HEK293 (cell line): ENCODE data around the gene CKM.

Source experiments
- CTCF ChIA-PET: fragments of 350-600 bp; formaldehyde crosslinking; extraction: SDS; loops from one replicate; lab custom pipeline; 2021; ENCODE audit warnings: antibody characterized with exemption; lab: Yijun Ruan, JAX
- POLR2A ChIA-PET: fragments of 300-600 bp; formaldehyde crosslinking; extraction: SDS; loops from one replicate; lab custom pipeline; 2020; ENCODE audit warnings: antibody characterized with exemption, inconsistent platforms; lab: Yijun Ruan, JAX
- H3K27ac ChIP-seq: fragments of 200-500 bp; sonication (Bioruptor generic); 2 replicates; pipeline ENCODE4 v1.5.1; 2014; ENCODE audit warnings: low read depth, low read length, control low read depth, inconsistent platforms; ENCODE audit errors: extremely low read depth
- H3K36me3 ChIP-seq, 2 experiments: fragments of 200-500 bp in 1 of 2; sonication (Bioruptor generic) in 1 of 2; 1 replicate in 1 of 2; 2 replicates in 1 of 2; pipeline ENCODE4 v1.5.1; 2014 to 2017; ENCODE audit warnings: inconsistent platforms in 2 of 2, low read length in 2 of 2; ENCODE audit not compliant: control insufficient read depth in 2 of 2, insufficient read depth in 1 of 2
- H3K4me1 ChIP-seq: fragments of 200-500 bp; sonication (Bioruptor generic); 2 replicates; pipeline ENCODE4 v1.5.1; 2014; ENCODE audit warnings: mild to moderate bottlenecking, low read length, inconsistent platforms; ENCODE audit not compliant: control insufficient read depth, insufficient read depth
- H3K4me3 ChIP-seq: 2 replicates; pipeline ENCODE4 v1.5.1; 2011; ENCODE audit warnings: low read depth, mild to moderate bottlenecking, control low read depth, low read length, moderate library complexity
- H3K9me3 ChIP-seq: fragments of 200-500 bp; sonication (Bioruptor generic); 2 replicates; pipeline ENCODE4 v1.5.1; 2014; ENCODE audit warnings: low read depth, low read length, inconsistent platforms; ENCODE audit not compliant: control insufficient read depth, insufficient read depth
- KLF10 ChIP-seq: fragments of 450-650 bp; IDR thresholded peaks from 2 replicates; pipeline ENCODE4 v1.5.1; 2018; ENCODE audit warnings: missing biosample characterization, mild to moderate bottlenecking, missing genetic modification characterization
- KLF17 ChIP-seq: fragments of 450-650 bp; formaldehyde crosslinking; IDR thresholded peaks from 2 replicates; pipeline ENCODE4 v1.5.1; 2016; ENCODE audit warnings: missing biosample characterization, missing genetic modification characterization
- KLF8 ChIP-seq: fragments of 450-650 bp; formaldehyde crosslinking; IDR thresholded peaks from 2 replicates; pipeline ENCODE4 v1.5.1; 2016; ENCODE audit warnings: missing biosample characterization, missing genetic modification characterization
- PBX3 ChIP-seq: sonication (generic); formaldehyde crosslinking; IDR thresholded peaks from 2 replicates; pipeline ENCODE4 v1.8.1; 2022; ENCODE audit warnings: mild to moderate bottlenecking, moderate library complexity, missing genetic modification reagents
- SALL2 ChIP-seq: fragments of 450-650 bp; formaldehyde crosslinking; IDR thresholded peaks from 2 replicates; pipeline ENCODE4 v1.5.0; 2017; ENCODE audit warnings: missing biosample characterization, mild to moderate bottlenecking, missing genetic modification characterization, borderline replicate concordance
- SP7 ChIP-seq: fragments of 450-650 bp; formaldehyde crosslinking; IDR thresholded peaks from 2 replicates; pipeline ENCODE4 v1.5.1; 2016; ENCODE audit warnings: missing biosample characterization, missing genetic modification characterization
- TRIM28 ChIP-seq: IDR thresholded peaks from 2 replicates; pipeline ENCODE4 v1.6.1; 2011; ENCODE audit warnings: low read length, control low read depth, borderline replicate concordance
- YY2 ChIP-seq: fragments of 450-650 bp; formaldehyde crosslinking; IDR thresholded peaks from 2 replicates; pipeline ENCODE4 v1.5.1; 2016; ENCODE audit warnings: missing biosample characterization, missing genetic modification characterization
- ZNF133 ChIP-seq: fragments of 450-650 bp; formaldehyde crosslinking; IDR thresholded peaks from 2 replicates; pipeline ENCODE4 v1.5.1; 2016; ENCODE audit warnings: missing biosample characterization, missing genetic modification characterization
- ZNF175 ChIP-seq: fragments of 450-650 bp; formaldehyde crosslinking; IDR thresholded peaks from 2 replicates; pipeline ENCODE4 v1.5.1; 2016; ENCODE audit warnings: missing biosample characterization, missing genetic modification characterization
- ZNF266 ChIP-seq: fragments of 450-650 bp; formaldehyde crosslinking; IDR thresholded peaks from 2 replicates; pipeline ENCODE4 v1.5.1; 2016; ENCODE audit warnings: missing biosample characterization, missing genetic modification characterization, low read depth
- ZNF274 ChIP-seq, 2 experiments: fragments of 200-500 bp in 1 of 2; fragments of 450-650 bp in 1 of 2; sonication (Bioruptor generic) in 1 of 2; formaldehyde crosslinking in 1 of 2; IDR thresholded peaks; 2 replicates each; pipeline versions ENCODE4 v1.5.1 to v1.6.1; 2014 to 2016; ENCODE audit warnings: borderline replicate concordance in 1 of 2, inconsistent platforms in 1 of 2, low read length in 1 of 2, missing biosample characterization in 1 of 2, missing genetic modification characterization in 1 of 2
- ZNF311 ChIP-seq: fragments of 450-650 bp; formaldehyde crosslinking; IDR thresholded peaks from 2 replicates; pipeline ENCODE4 v1.5.1; 2017; ENCODE audit warnings: missing biosample characterization, missing genetic modification characterization, borderline replicate concordance
- ZNF350 ChIP-seq: fragments of 450-650 bp; formaldehyde crosslinking; IDR thresholded peaks from 2 replicates; pipeline ENCODE4 v1.5.0; 2017; ENCODE audit warnings: missing biosample characterization, mild to moderate bottlenecking, missing genetic modification characterization
- ZNF394 ChIP-seq: fragments of 450-650 bp; formaldehyde crosslinking; IDR thresholded peaks from 2 replicates; pipeline ENCODE4 v1.5.1; 2016; ENCODE audit warnings: missing biosample characterization, missing genetic modification characterization, mild to moderate bottlenecking, moderate library complexity, borderline replicate concordance
- ZNF530 ChIP-seq: fragments of 450-650 bp; formaldehyde crosslinking; IDR thresholded peaks from 2 replicates; pipeline ENCODE4 v1.5.1; 2016; ENCODE audit warnings: low read depth, missing biosample characterization, missing genetic modification characterization
- ZNF610 ChIP-seq: fragments of 450-650 bp; formaldehyde crosslinking; IDR thresholded peaks from 2 replicates; pipeline ENCODE4 v1.5.1; 2016; ENCODE audit warnings: missing biosample characterization, missing genetic modification characterization, borderline replicate concordance
- ZNF623 ChIP-seq: fragments of 450-650 bp; formaldehyde crosslinking; IDR thresholded peaks from 2 replicates; pipeline ENCODE4 v1.5.1; 2016; ENCODE audit warnings: missing biosample characterization, missing genetic modification characterization
- ZNF658 ChIP-seq: fragments of 450-650 bp; formaldehyde crosslinking; IDR thresholded peaks from 2 replicates; pipeline ENCODE4; 2016; ENCODE audit warnings: missing biosample characterization, missing genetic modification characterization
- ZNF704 ChIP-seq: fragments of 450-650 bp; formaldehyde crosslinking; IDR thresholded peaks from 2 replicates; pipeline ENCODE4 v1.5.1; 2016; ENCODE audit warnings: missing biosample characterization, missing genetic modification characterization
- ZNF830 ChIP-seq: fragments of 450-650 bp; IDR thresholded peaks from 2 replicates; pipeline ENCODE4 v1.5.0; 2018; ENCODE audit warnings: missing biosample characterization, missing genetic modification characterization, low read depth, mild to moderate bottlenecking, moderate library complexity
- ZSCAN23 ChIP-seq: fragments of 450-650 bp; formaldehyde crosslinking; IDR thresholded peaks from 2 replicates; pipeline ENCODE4 v1.5.1; 2016; ENCODE audit warnings: missing biosample characterization, missing genetic modification characterization

The CKM gene

GRCh38 chr19:45263013-45263412 is 59.7 kb downstream of the CKM start (continued):
- TF ChIP-seq ZNF274 (IDR thresholded peaks at IDR 0.05; ENCODE audit: low read length) (no peak), ZNF274 (tag by site-specific recombination; IDR thresholded peaks at IDR 0.05; ENCODE audit: borderline replicate concordance) (no peak), SP7 (tag by site-specific recombination) (no peak), KLF8 (tag by site-specific recombination) (no peak)

GRCh38 chr19:45262570-45262969 is 60.1 kb downstream of the CKM start:
- TF ChIP-seq ZNF530 (tag by site-specific recombination): no peak
- peak; percentile 30; the same call in 1 of the 2 replicates for TF ChIP-seq ZNF394 (tag by site-specific recombination)
- no peak for TF ChIP-seq KLF17 (tag by site-specific recombination)
- TF ChIP-seq ZNF623 (tag by site-specific recombination): peak; percentile 97
- TF ChIP-seq, all 188 proteins: peak for 2

GRCh38 chr19:45258862-45259261 is 63.8 kb downstream of the CKM start:
- Histone ChIP-seq H3K27ac (no peak overlapping the region), H3K9me3 (no peaks in the 10 kb centered on the region), H3K4me3 (no peak overlapping the region), H3K4me1 (no peaks in the 10 kb centered on the region; the same call in 1 of the 2 replicates), H3K36me3 (peaks cover 17 to 37% of the 10 kb centered on the region in 2 experiments)
- ChIA-PET CTCF (interaction anchor here (1.8 kb wide), 1 partner anchor 10 kb away, joined by 6 read pairs; no protein-coding TSS in a partner anchor), POLR2A (no interaction called here)
- TF ChIP-seq KLF10 (tag by site-specific recombination): no peak
- no peak for TF ChIP-seq ZNF704
- no peak for TF ChIP-seq SALL2
- TF ChIP-seq ZNF350: no peak
- no peak for TF ChIP-seq ZNF266
- no peak for TF ChIP-seq ZNF175
- TF ChIP-seq TRIM28: no peak
- TF ChIP-seq ZNF311 (tag by site-specific recombination): no peak
- no peak for TF ChIP-seq ZNF658
- no peak for TF ChIP-seq YY2
- no peak for TF ChIP-seq ZNF830 (tag by site-specific recombination)
- no peak for TF ChIP-seq ZNF133 (tag by site-specific recombination)
- TF ChIP-seq ZSCAN23 (tag by site-specific recombination): no peak
- TF ChIP-seq ZNF610 (tag by site-specific recombination): no peak
- no peak for TF ChIP-seq PBX3 (CRISPR knock-in tag)

More at GRCh38 chr19:45262570-45262969, 60.1 kb downstream of the CKM start:
- Histone ChIP-seq H3K4me1 (no peaks in the 10 kb centered on the region), H3K4me3 (no peak overlapping the region), H3K27ac (no peak overlapping the region), H3K36me3 (peaks cover 21 to 58% of the 10 kb centered on the region in 2 experiments), H3K9me3 (no peaks in the 10 kb centered on the region)
- ChIA-PET CTCF (interaction anchor here (0.8 kb wide), 1 partner anchor 77 kb away, joined by 3 read pairs; no protein-coding TSS in a partner anchor), POLR2A (interaction anchor here (0.7 to 0.9 kb wide), 2 partner anchors 12 to 44 kb away, joined by 3 read pairs; no protein-coding TSS in a partner anchor)
